ENCODE data around the gene SLC39A11.

Gene SLC39A11

DNA sequence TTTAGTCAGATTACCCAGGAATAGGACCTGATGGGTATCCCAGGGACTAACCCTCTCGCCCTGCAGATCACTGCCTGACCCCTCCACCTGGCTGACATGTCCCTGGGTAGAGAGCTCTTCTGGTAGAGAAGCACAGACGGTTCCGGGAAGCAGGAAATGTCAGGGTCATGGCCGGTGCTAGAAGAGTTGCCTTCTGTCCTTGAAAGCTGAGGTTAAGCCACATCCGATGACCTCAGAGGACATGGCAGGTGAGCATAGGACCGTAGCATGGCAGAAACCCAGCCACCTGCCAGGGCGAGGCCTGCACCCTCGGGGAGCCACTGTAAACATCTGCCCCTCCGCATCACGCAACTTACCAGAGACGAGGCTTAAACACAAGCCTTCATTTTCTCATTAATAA is 488.0 kb downstream of the SLC39A11 start:
- no peak for DNase-seq

DNA sequence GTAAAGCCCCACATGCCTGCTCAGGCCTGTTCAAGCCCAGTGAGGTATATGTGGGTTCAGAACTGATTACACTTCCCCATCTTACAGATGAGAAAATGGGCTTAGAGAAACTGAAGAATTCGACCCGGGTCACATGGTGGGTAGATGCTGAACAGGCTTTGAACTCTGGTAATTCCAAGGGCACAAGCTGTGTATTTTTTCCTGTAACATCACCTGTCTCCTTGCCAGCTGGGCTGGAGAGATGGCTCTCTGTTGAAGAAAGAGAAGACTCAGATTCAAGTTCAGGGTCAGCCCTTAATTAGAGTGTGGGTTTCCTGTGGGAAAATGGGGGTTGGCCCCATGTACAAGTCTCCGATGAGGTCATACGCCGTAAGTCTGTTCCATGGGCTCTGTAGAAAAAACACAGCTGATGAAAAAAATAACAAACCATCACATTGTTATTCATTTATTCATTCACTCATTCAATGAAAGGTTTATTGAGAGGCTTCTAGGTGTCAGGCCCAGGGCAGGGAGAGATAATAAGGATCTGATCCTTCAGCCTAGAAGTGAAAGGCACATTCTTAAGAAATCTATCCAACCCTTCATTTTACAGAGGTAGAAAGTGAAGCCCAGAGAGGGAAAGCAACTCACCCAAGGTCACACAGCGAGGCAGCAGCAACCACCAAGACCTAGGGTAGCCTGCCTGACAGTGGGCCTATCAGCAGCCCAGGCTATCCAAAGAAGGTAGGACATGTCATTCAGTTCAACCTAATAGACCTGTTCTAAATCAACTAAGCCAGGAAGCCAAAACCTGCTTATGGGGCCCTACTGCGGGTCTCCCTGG is 488.9 kb downstream of the SLC39A11 start:
- no peak for DNase-seq

DNA sequence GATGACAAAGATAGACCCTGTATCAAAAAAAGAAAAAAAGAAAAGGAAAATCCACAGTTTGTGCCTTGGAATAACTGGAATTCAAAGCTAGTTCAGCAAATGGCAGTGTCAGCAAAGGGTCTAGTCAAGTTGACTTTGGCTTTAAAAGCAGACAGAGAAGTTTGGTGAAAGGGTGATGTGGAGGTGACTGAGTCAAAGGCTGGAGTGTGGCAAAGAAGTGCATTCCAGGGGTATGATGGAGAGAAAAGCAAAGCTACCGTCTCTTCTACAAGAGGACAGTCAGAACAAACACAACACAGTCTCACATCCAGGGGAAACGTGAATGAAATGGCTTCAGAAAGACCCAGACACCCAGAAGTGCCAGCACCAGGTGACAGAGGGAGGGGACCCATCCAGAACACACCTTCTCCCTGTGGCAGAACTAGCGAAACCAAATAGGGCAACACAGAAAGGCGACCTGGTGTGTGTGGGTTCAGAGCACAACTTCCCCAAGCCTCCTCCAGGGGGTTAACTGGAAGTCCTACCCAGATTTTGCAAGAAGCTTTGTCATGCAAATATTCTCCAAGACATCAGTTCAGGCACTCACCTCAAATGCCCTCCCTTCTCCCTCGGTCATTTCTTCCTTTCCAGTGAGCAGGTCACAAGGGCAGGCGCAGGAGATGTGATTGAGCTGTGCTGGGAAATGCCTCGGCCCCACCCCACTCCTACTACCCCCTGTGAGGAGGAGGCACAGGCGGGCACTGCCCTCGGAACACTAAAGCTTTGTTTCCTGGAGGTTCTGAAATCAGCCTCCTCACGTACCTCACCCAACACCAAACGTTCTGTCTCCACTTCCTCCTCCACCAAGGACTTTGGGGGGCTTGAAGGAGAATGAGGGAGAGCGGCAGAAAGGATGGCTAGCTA is 489.7 kb downstream of the SLC39A11 start:
- no peak for DNase-seq

DNA sequence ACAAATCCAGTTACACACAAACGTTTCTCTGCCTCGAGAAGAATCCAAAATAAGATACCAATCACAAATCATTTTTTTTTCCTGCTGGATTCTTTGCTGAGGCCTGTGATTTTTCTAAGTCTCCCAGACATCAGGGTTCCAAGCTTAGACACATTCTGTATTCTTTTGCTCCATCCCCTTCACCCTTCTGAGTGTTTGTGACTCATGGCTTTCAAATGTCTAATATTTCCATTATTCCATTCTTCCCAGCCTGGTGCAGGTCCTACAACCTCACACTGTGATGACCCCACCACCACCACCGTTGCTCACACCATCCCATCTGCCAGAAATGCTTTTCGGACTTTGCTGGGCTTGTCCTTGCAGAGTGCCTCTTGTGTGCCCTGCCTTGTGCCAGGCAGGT is 491.6 kb downstream of the SLC39A11 start:
- no peak for DNase-seq

DNA sequence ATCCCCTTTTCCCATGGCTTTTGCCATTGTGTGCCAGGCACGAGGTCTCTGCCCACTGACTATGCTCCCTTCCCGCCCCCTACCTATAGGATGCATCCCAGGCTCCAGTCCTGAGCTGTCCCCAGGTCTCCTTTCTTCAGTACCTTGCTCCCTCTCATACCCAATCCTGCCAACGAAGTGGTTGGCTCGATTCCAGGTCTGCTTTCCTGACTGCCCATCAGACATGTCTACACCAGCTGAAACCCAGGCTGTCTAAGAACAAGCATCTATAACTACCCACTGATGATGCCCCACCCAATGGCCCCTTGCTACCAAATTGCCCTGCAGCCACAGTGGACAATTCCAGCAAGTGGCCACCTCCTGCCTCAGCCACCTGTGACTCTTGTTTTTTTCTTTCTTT is 492.6 kb downstream of the SLC39A11 start:
- no peak for DNase-seq

DNA sequence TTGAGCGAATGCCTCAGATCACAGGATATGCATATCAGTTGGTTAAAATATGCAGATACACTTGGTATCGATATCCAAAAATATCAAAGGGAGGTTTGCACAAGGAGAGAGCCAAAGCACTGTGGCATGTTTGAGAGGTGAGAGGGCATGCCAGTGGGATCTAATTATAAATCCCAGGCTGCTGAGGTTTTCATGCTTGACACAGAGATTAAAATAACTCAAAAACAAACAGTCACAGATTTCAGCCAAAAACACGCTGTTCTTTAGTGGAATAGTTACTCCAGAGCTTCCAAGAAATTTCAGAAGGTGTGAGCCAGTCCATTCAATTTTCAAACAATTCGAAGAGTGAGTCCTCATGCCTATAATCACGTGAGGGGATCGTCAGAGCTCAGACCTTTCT is 493.8 kb downstream of the SLC39A11 start:
- DNase-seq = no peak

DNA sequence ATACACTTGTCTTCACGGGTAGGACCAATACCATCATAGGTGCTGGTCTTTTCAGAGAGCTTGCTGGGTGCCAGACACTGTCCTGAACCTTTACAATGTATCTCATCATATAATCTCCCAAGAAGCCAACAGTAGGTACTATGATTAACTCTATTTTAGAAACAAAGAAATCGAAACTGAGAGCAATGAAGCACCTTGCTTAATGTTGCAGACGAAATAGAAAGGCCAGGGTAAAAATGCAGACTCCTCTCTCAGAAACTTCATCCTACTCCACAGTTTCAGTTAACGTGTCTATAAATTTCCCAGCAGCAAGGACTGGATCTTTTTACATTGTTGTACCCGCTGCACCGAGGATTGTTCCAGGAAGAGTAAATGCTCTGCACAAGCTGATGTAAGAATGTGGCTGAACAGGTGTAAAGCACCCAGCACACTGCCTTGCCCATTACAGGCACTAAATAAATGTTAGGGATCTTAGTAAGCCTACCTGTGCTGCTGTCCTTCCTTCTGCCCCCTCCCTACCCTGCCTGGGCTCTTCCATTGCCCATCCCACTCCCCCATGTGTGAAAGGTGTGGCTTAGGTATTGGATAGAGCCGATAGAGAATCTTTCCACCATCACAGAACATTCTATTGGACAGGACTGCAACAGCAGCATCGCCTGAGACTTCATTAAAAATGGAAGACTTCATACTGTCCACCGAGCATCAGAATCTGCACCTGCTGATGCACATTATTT is 495.0 kb downstream of the SLC39A11 start:
- no peak for DNase-seq

All from NCI-H2107 (cell line).